ENCODE measurements around the gene EPB42. TPM values are rescaled to one million over a fixed set of nuclear protein-coding genes. Genes with fewer than 3 reads are reported as not detected.

Gene EPB42
- total RNA-seq, 1 experiment from 2014 or later, result not detected

GRCh38 chr15:43246261-43246774 is 25.5 kb upstream of the EPB42 start:
- ATAC-seq (no peak), DNase-seq (ENCODE audit: low read depth, low spot score) (no peak)
- Histone ChIP-seq H3K27me3 (ENCODE audit: insufficient read depth, low read length) (no peaks in the 10 kb centered on the region), H3K4me2 (ENCODE audit: low read length) (no peak overlapping the region), H3K9me2 (ENCODE audit: insufficient read depth) (no peaks in the 10 kb centered on the region), H3K9ac (ENCODE audit: low read length) (no peak overlapping the region), H3K27ac (ENCODE audit: low read depth, low read length) (no peak overlapping the region), H3K79me2 (ENCODE audit: insufficient read depth, low read length) (no peaks in the 10 kb centered on the region), H3K9me3 (ENCODE audit: control insufficient read depth in 1 of 2, insufficient read depth in 1 of 2, low read depth in 1 of 2, low read length in 2 of 2) (no peaks in the 10 kb centered on the region), H2AFZ (ENCODE audit: low read depth, low read length, poor library complexity, severe bottlenecking) (no peak overlapping the region), H4K20me1 (ENCODE audit: insufficient read depth) (no peaks in the 10 kb centered on the region), H3K36me3 (ENCODE audit: control insufficient read depth in 1 of 2, insufficient read depth in 2 of 2, low read length in 2 of 2) (no peaks in the 10 kb centered on the region), H3K4me1 (ENCODE audit: control insufficient read depth in 1 of 2, insufficient read depth in 2 of 2, low read length in 2 of 2) (no peaks in the 10 kb centered on the region), H3K4me3 (replicated peaks in 1 of 2; ENCODE audit: low read depth in 1 of 2, low read length in 2 of 2) (no peak overlapping the region)
- no TSS peak for BruUV-seq (replicated peaks)
- ChIA-PET RAD21 (ENCODE audit: low non-redundant PET in 1 of 2, low total read pairs in 2 of 2, uncharacterized antibody in 2 of 2, unreplicated experiment in 2 of 2) (no interaction called here), CTCF (no interaction called here), POLR2A (no interaction called here)
- intact Hi-C loops (cut with micrococcal nuclease), result no loop called here
- no peak for TF ChIP-seq ZNF274 (IDR thresholded peaks at IDR 0.05; ENCODE audit: low read depth, low read length)
- TF ChIP-seq EZH2phosphoT487 (IDR thresholded peaks at IDR 0.05; ENCODE audit: borderline replicate concordance), result no peak
- no peak for TF ChIP-seq REST (IDR thresholded peaks at IDR 0.05; ENCODE audit: low read depth)
- TF ChIP-seq JUND (IDR thresholded peaks at IDR 0.05), result no peak
- no peak for TF ChIP-seq EGR1 (IDR thresholded peaks at IDR 0.05; ENCODE audit: low read depth)
- TF ChIP-seq CEBPB (IDR thresholded peaks at IDR 0.05; ENCODE audit: low read depth), result no peak
- no peak for TF ChIP-seq YY1 (IDR thresholded peaks at IDR 0.05; ENCODE audit: extremely low read depth, insufficient replicate concordance, low read depth, low read length)
- no peak for TF ChIP-seq POLR2A (IDR thresholded peaks at IDR 0.05; ENCODE audit: borderline replicate concordance, extremely low read depth, insufficient read depth, insufficient read length)
- TF ChIP-seq ZFX (IDR thresholded peaks at IDR 0.05), result no peak
- TF ChIP-seq ELF1 (IDR thresholded peaks at IDR 0.05; ENCODE audit: borderline replicate concordance, low read depth), result no peak
- TF ChIP-seq RAD21 (IDR thresholded peaks at IDR 0.05; ENCODE audit: low read depth), result no peak
- TF ChIP-seq FOSL1 (IDR thresholded peaks at IDR 0.05; ENCODE audit: low read depth), result no peak
- no peak for TF ChIP-seq CTCF (IDR thresholded peaks at IDR 0.05 in 2 of 3, conservative IDR thresholded peaks at IDR 0.05 in 1 of 3; ENCODE audit: borderline replicate concordance in 1 of 3, insufficient read depth in 1 of 3, low read depth in 2 of 3, low read length in 2 of 3)
- no peak for TF ChIP-seq EZH2 (IDR thresholded peaks at IDR 0.05)
- TF ChIP-seq ZBTB33 (IDR thresholded peaks at IDR 0.05; ENCODE audit: extremely low read depth, insufficient replicate concordance, low read length), result no peak
- no peak for TF ChIP-seq MAX (IDR thresholded peaks at IDR 0.05)

Measured in HCT116 (cell line).